Pons (tissue), 1 donor: ENCODE data around the gene SSH2.
A peak's percentile ranks its signal among the peaks of the same experiment; 100 is the strongest.
"Not testable (repeated sequence)": the region's sequence is repeated elsewhere in the genome, so short reads cannot be mapped to it uniquely, and the experiment has no call there.

Experiments used
- DNase-seq: peaks from one replicate; pipeline ENCODE4 v3.0.0-alpha.2; 2016; ENCODE audit warnings: low spot score

SSH2 gene

GRCh38 chr17:29733166-29733565 lies 196.9 kb downstream of the SSH2 start:
- DNase-seq, result no peak

GRCh38 chr17:29732613-29733012 lies 197.4 kb downstream of the SSH2 start:
- DNase-seq, result no peak

- no peak for DNase-seq
These were observed 197.8 kb downstream of the SSH2 start for GRCh38 chr17:29732209-29732608.

GRCh38 chr17:29731589-29731929 lies 198.5 kb downstream of the SSH2 start:
- DNase-seq, result no peak

GRCh38 chr17:29728490-29728889 lies 201.5 kb downstream of the SSH2 start:
- no peak for DNase-seq

- DNase-seq, result no peak
These were observed 203.2 kb downstream of the SSH2 start for GRCh38 chr17:29726715-29727252.

GRCh38 chr17:29725408-29725807 lies 204.6 kb downstream of the SSH2 start:
- not testable (repeated sequence) for DNase-seq

GRCh38 chr17:29723278-29724047 lies 206.6 kb downstream of the SSH2 start:
- no peak for DNase-seq

- DNase-seq, result peak; percentile 77
These were observed 207.4 kb downstream of the SSH2 start for GRCh38 chr17:29722411-29723198.

- no peak for DNase-seq
These were observed 209.5 kb downstream of the SSH2 start for GRCh38 chr17:29720551-29720950.

- no peak for DNase-seq
These were observed 210.6 kb downstream of the SSH2 start for GRCh38 chr17:29719469-29719868.

GRCh38 chr17:29718446-29719039 lies 211.5 kb downstream of the SSH2 start:
- no peak for DNase-seq

- no peak for DNase-seq
These were observed 212.2 kb downstream of the SSH2 start for GRCh38 chr17:29717817-29718216.

GRCh38 chr17:29716566-29716965 lies 213.5 kb downstream of the SSH2 start:
- no peak for DNase-seq

GRCh38 chr17:29715680-29716079 lies 214.3 kb downstream of the SSH2 start:
- no peak for DNase-seq

- no peak for DNase-seq
These were observed 215.9 kb downstream of the SSH2 start for GRCh38 chr17:29714146-29714545.

- DNase-seq, result no peak
These were observed 216.4 kb downstream of the SSH2 start for GRCh38 chr17:29713626-29714025.

- DNase-seq, result no peak
These were observed 218.2 kb downstream of the SSH2 start for GRCh38 chr17:29711588-29712385.

- no peak for DNase-seq
These were observed 219.1 kb downstream of the SSH2 start for GRCh38 chr17:29710891-29711418.

GRCh38 chr17:29710520-29710884 lies 219.5 kb downstream of the SSH2 start:
- no peak for DNase-seq

GRCh38 chr17:29709866-29710519 lies 220.0 kb downstream of the SSH2 start:
- no peak for DNase-seq
